Body of pancreas (tissue), 4 donors: Measurements from ENCODE around the gene ZPLD1. TPM values are rescaled to one million over a fixed set of nuclear protein-coding genes. Genes with fewer than 3 reads are reported as not detected.

Experiments
- ATAC-seq: fragments of 150-250 bp; one replicate; pipeline ENCODE4 v1.9.1; 2016
- DNase-seq, 4 donors: peaks; one replicate each; pipeline ENCODE4 v3.0.0-alpha.2; 2019
- H3K27ac ChIP-seq, 4 donors: fragments of 200-600 bp; sonication (generic); 1 replicate in 3 of 4; 2 replicates in 1 of 4; pipeline versions ENCODE4 v1.5.1 to v1.6.1; 2016 to 2019; ENCODE audit warnings: mild to moderate bottlenecking in 1 of 4, mixed read lengths in 1 of 4, moderate library complexity in 1 of 4
- H3K27me3 ChIP-seq, 2 donors: fragments of 200-600 bp; sonication (generic); one replicate each; pipeline ENCODE4 v1.6.0; 2016; ENCODE audit warnings: mild to moderate bottlenecking in 1 of 2
- H3K36me3 ChIP-seq, 2 donors: fragments of 200-600 bp; sonication (generic); replicated peaks in 1 of 2; 2 replicates each; pipeline ENCODE4 v1.5.1; 2016; ENCODE audit warnings: low read depth in 2 of 2; ENCODE audit not compliant: insufficient read depth in 1 of 2
- H3K4me1 ChIP-seq: fragments of 200-600 bp; sonication (generic); one replicate; pipeline ENCODE4 v1.6.0; 2016
- H3K4me3 ChIP-seq, 2 donors: fragments of 200-600 bp; sonication (generic); 1 replicate in 1 of 2; 2 replicates in 1 of 2; pipeline ENCODE4 v1.5.1; 2016 to 2019
- H3K9me3 ChIP-seq, 3 donors: fragments of 200-600 bp; sonication (generic); 1 replicate in 2 of 3; 2 replicates in 1 of 3; pipeline ENCODE4 v1.5.1; 2016
- POLR2A ChIP-seq, 3 donors: fragments of 450-650 bp; IDR thresholded peaks; one replicate each; pipeline ENCODE4 v1.6.1; 2016; ENCODE audit warnings: antibody characterized with exemption in 3 of 3, mild to moderate bottlenecking in 2 of 3
- WGBS, 2 donors: methylation state at CpG; one replicate each; pipeline ENCODE4 v1.1.5; 2017; 5-methylcytosine and 5-hydroxymethylcytosine counted together
- intact Hi-C: fragments of 100-400 bp; cut with DNase I; formaldehyde crosslinking; loops from one replicate; pipeline ENCODE4 v1.15.1; 2023
- total RNA-seq, 2 donors: library from RNA; depleted of rRNA; stranded (reverse); fragments of >200 nt; gene quantifications; one replicate each; pipeline ENCODE4 v1.1.0, GENCODE V29; 2016
- TF ChIP-seq, protein P1 (sequence below), 7 experiments: fragments of 450-650 bp in 4 of 7; fragments of 200-600 bp in 3 of 7; sonication (generic) in 3 of 7; IDR thresholded peaks; one replicate each; pipeline ENCODE4 v1.5.1; 2016 to 2019; ENCODE audit warnings: antibody characterized with exemption in 7 of 7

The ZPLD1 gene
- total RNA-seq, 2 donors from 2014 or later, result 0.26 TPM; not detected in 1

DNA sequence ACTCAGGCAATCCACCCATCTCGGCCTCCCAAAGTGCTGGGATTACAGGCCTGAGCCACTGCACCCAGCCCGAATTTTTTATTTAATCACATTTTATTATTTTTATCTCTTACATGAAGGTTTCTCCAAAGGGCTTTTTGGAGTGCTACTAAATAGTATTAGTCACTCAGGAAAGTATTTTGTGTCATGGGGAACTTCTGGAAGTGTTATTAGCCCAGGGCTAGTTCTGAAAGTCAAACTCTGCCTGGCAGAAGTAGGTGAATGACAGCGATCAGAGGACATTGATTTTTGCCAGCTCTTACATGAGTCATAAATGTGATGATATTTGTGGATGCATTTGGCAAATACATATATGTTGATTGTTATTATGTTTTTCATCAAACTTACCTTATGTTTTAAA lies 48.7 kb downstream of the ZPLD1 start:
- H3K4me1 ChIP-seq, result peaks cover 3% of the 10 kb centered on the region
- WGBS, 2 donors, result 75 to 78% methylated on average over 3 of the region's 3 CpGs
- H3K27me3 ChIP-seq, result no peaks in the 10 kb centered on the region
- H3K27ac ChIP-seq, result no peak overlapping the region
- DNase-seq, result no peak
- H3K4me3 ChIP-seq, result no peak overlapping the region
- intact Hi-C loops, result no loop called here
- no peak for TF ChIP-seq POLR2A (IDR thresholded peaks at IDR 0.05)
- TF ChIP-seq, protein P1, sequence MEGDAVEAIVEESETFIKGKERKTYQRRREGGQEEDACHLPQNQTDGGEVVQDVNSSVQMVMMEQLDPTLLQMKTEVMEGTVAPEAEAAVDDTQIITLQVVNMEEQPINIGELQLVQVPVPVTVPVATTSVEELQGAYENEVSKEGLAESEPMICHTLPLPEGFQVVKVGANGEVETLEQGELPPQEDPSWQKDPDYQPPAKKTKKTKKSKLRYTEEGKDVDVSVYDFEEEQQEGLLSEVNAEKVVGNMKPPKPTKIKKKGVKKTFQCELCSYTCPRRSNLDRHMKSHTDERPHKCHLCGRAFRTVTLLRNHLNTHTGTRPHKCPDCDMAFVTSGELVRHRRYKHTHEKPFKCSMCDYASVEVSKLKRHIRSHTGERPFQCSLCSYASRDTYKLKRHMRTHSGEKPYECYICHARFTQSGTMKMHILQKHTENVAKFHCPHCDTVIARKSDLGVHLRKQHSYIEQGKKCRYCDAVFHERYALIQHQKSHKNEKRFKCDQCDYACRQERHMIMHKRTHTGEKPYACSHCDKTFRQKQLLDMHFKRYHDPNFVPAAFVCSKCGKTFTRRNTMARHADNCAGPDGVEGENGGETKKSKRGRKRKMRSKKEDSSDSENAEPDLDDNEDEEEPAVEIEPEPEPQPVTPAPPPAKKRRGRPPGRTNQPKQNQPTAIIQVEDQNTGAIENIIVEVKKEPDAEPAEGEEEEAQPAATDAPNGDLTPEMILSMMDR (IDR thresholded peaks at IDR 0.05), result no peak
- no peaks in the 10 kb centered on the region for H3K9me3 ChIP-seq
- H3K36me3 ChIP-seq, result no peaks in the 10 kb centered on the region
- ATAC-seq, result no peak

DNA sequence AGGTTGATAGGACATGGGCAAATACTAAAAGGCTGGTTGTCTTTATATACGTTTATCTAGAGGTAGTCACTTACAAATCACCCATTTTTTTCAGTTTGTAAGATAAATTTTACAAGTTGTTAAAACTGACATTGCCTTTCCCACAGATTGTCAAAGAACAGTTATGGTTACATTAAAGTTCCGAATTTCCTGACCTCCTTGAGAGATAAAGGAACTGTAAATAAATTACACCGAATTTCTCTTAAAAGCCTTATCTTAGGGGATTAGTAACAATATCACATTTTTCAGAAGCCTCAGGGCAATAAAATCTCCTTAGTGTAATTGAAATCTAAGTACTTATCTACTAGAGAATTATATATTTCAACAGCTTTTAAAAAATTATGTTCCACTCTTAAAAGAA lies 49.5 kb downstream of the ZPLD1 start:
- H3K4me1 ChIP-seq, result no peaks in the 10 kb centered on the region
- H3K36me3 ChIP-seq, result no peaks in the 10 kb centered on the region
- H3K27me3 ChIP-seq, result no peaks in the 10 kb centered on the region
- intact Hi-C loops, result no loop called here
- ATAC-seq (no peak), DNase-seq (no peak)
- no peaks in the 10 kb centered on the region for H3K9me3 ChIP-seq
- WGBS, 2 donors, result 27 to 36% methylated on average over 3 of the region's 3 CpGs
- no peak overlapping the region for H3K4me3 ChIP-seq
- TF ChIP-seq POLR2A (IDR thresholded peaks at IDR 0.05), result no peak
- TF ChIP-seq, protein P1 (IDR thresholded peaks at IDR 0.05), result no peak
- no peak overlapping the region for H3K27ac ChIP-seq

DNA sequence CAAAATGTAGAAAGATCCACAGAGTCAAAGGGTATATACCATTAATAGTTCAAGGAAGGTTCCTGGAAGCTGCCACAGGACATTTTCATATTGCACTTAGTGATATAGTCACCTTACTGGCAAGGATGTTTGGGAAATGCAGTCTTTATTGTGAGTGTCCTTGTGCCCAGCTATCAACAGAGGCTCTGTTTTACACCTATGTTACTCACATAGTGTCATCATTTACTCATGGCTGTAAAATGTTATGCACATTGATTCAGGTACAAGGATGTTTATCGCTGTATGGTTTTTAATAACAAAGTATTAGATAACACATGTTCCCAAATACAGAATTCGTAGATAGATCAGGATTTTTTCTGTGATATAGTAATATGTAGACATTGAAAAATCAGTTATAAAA lies 50.9 kb downstream of the ZPLD1 start:
- intact Hi-C loops, result no loop called here
- ATAC-seq, result no peak

DNA sequence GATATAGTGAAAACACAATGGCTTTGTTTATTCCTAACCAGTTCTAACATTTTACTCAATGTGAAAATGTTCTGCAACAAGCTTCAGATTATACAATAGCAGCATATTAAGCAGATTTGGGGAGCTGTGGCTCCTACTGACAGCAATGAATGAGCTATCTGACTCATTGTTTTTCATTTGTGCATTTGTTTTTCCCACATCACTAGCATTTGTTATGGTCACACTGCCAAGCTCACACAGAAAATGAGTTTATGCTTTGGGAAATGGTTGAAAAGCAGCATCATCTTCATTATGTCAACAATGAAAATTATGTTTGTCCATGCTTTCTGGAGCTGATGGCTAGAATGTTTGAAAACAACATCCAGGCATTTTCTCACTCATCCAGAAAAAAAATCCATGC lies 53.5 kb downstream of the ZPLD1 start:
- no peak for DNase-seq
- ATAC-seq, result no peak
- H3K4me1 ChIP-seq, result no peaks in the 10 kb centered on the region
- H3K9me3 ChIP-seq, result no peaks in the 10 kb centered on the region
- no peak for TF ChIP-seq POLR2A (IDR thresholded peaks at IDR 0.05)
- H3K27me3 ChIP-seq, result no peaks in the 10 kb centered on the region
- H3K27ac ChIP-seq, result no peak overlapping the region
- H3K36me3 ChIP-seq, result no peaks in the 10 kb centered on the region
- H3K4me3 ChIP-seq, result no peak overlapping the region
- intact Hi-C loops, result no loop called here

More for the DNA sequence above, 50.9 kb downstream of the ZPLD1 start:
- Histone ChIP-seq H3K9me3 (no peaks in the 10 kb centered on the region), H3K4me1 (no peaks in the 10 kb centered on the region), H3K27ac (no peak overlapping the region), H3K4me3 (no peak overlapping the region), H3K36me3 (no peaks in the 10 kb centered on the region), H3K27me3 (no peaks in the 10 kb centered on the region)
- DNase-seq, result no peak
- WGBS, 2 donors, result 74 to 78% methylated on average over 2 of the region's 2 CpGs
- no peak for TF ChIP-seq POLR2A (IDR thresholded peaks at IDR 0.05)
- TF ChIP-seq, protein P1 (IDR thresholded peaks at IDR 0.05), result no peak

DNA sequence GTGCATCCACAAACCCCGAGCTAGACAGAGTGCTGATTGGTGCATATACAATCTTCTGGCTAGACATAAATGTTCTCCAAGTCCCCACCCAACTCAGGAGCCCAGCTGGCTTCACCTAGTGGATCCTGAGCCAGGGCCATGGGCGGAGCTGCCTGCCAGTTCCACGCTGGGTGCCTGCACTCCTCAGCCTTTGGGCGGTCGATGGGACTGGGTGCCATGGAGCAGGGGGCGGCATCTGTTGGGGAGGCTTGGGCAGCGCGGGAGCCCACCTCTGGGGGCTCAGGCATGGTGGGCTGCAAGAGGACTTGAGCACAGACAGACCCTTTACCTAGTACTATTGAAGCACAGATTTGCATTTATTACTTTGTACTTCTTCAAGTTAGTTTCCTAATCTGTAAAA lies 57.5 kb downstream of the ZPLD1 start:
- Histone ChIP-seq H3K27ac (no peak overlapping the region), H3K36me3 (no peaks in the 10 kb centered on the region), H3K4me1 (no peaks in the 10 kb centered on the region), H3K9me3 (no peaks in the 10 kb centered on the region), H3K4me3 (no peak overlapping the region), H3K27me3 (no peaks in the 10 kb centered on the region)
- TF ChIP-seq, protein P1 (IDR thresholded peaks at IDR 0.05), result no peak
- no peak for TF ChIP-seq POLR2A (IDR thresholded peaks at IDR 0.05)
- intact Hi-C loops, result no loop called here
- DNase-seq (no peak), ATAC-seq (no peak)
- 86 to 95% methylated on average over 6 to 8 of the region's 8 CpGs for WGBS, 2 donors
